ENCODE results near the gene KIFC3. TPM values are rescaled to one million over a fixed set of nuclear protein-coding genes. Genes with fewer than 3 reads are reported as not detected.

KIFC3 gene
- total RNA-seq, 1 donor from 2014 or later: 96.9 TPM

DNA sequence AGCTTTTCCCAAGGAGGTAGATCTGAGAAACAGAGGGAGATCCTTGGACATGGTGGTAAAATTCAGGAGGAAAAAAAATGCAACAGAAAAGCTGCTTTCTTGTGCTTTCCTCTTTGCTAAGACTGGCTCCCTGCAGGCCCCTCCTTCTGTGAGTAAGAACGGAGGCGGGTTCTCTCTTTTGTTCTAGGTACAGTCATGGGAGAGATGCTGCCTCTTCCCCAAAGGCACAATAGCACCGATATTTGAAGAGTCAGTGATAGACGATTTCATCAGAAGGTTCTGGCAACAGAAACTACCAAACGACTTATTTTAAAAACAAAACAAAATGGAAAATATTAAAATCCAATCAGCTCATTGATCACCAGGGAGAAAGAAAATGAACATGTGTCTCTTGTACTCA is 32.6 kb upstream of the KIFC3 start:
- Mint-ChIP-seq H3K36me3 (ENCODE audit: low read depth, unreplicated experiment) (no peaks in the 10 kb centered on the region), H3K4me1 (ENCODE audit: low read depth, unreplicated experiment) (peaks cover 20% of the 10 kb centered on the region), H3K27ac (ENCODE audit: unreplicated experiment) (peak overlapping the region; percentile 30), H3K27me3 (ENCODE audit: low read depth, unreplicated experiment) (no peaks in the 10 kb centered on the region), H3K9me3 (ENCODE audit: unreplicated experiment) (no peaks in the 10 kb centered on the region), H3K4me3 (ENCODE audit: unreplicated experiment) (no peak overlapping the region)
- peak overlapping the region; percentile 37 for H3K9ac ChIP-seq (ENCODE audit: low read length)
- no peaks in the 10 kb centered on the region for H3K27me3 ChIP-seq (ENCODE audit: insufficient read depth, low read length)
- DNase-seq (ENCODE audit: low read depth) (peak; percentile 49), FAIRE-seq (no peak)
- peak overlapping the region; percentile 57 for H3K4me2 ChIP-seq (ENCODE audit: low read length)
- TF ChIP-seq, protein P1, sequence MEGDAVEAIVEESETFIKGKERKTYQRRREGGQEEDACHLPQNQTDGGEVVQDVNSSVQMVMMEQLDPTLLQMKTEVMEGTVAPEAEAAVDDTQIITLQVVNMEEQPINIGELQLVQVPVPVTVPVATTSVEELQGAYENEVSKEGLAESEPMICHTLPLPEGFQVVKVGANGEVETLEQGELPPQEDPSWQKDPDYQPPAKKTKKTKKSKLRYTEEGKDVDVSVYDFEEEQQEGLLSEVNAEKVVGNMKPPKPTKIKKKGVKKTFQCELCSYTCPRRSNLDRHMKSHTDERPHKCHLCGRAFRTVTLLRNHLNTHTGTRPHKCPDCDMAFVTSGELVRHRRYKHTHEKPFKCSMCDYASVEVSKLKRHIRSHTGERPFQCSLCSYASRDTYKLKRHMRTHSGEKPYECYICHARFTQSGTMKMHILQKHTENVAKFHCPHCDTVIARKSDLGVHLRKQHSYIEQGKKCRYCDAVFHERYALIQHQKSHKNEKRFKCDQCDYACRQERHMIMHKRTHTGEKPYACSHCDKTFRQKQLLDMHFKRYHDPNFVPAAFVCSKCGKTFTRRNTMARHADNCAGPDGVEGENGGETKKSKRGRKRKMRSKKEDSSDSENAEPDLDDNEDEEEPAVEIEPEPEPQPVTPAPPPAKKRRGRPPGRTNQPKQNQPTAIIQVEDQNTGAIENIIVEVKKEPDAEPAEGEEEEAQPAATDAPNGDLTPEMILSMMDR (IDR thresholded peaks at IDR 0.05; ENCODE audit: insufficient read depth, low read depth, low read length): no peak
- TF ChIP-seq EZH2 (IDR thresholded peaks at IDR 0.05; ENCODE audit: insufficient read depth, low read length): no peak
- no peaks in the 10 kb centered on the region for H3K79me2 ChIP-seq (ENCODE audit: insufficient read depth, low read length)
- peaks cover 16% of the 10 kb centered on the region for H3K4me1 ChIP-seq (ENCODE audit: insufficient read depth, low read length)
- no peak overlapping the region for H2AFZ ChIP-seq (ENCODE audit: low read depth, low read length)
- no peaks in the 10 kb centered on the region for H3K36me3 ChIP-seq (ENCODE audit: insufficient read depth, low read length)
- no peaks in the 10 kb centered on the region for H3K9me3 ChIP-seq (ENCODE audit: insufficient read depth, low read depth, low read length)
- H3K4me3 ChIP-seq (ENCODE audit: insufficient read depth, low read depth, low read length): no peak overlapping the region
- H3K27ac ChIP-seq (ENCODE audit: low read depth, low read length): peak overlapping the region; percentile 67
- H4K20me1 ChIP-seq (ENCODE audit: insufficient read depth, low read length): no peaks in the 10 kb centered on the region

GRCh38 chr16:57830890-57831484 is 28.7 kb upstream of the KIFC3 start:
- H3K79me2 ChIP-seq (ENCODE audit: insufficient read depth, low read length): no peaks in the 10 kb centered on the region
- no peak overlapping the region for H3K9ac ChIP-seq (ENCODE audit: low read length)
- no peak overlapping the region for H3K4me2 ChIP-seq (ENCODE audit: low read length)
- no peak overlapping the region for H3K4me3 Mint-ChIP-seq (ENCODE audit: unreplicated experiment)
- no peaks in the 10 kb centered on the region for H3K9me3 Mint-ChIP-seq (ENCODE audit: unreplicated experiment)
- no peak overlapping the region for H3K27ac ChIP-seq (ENCODE audit: low read depth, low read length)
- peaks cover 7% of the 10 kb centered on the region for H3K27me3 ChIP-seq (ENCODE audit: insufficient read depth, low read length)
- H3K4me1 ChIP-seq (ENCODE audit: insufficient read depth, low read length): peaks cover 6% of the 10 kb centered on the region
- no peak overlapping the region for H2AFZ ChIP-seq (ENCODE audit: low read depth, low read length)
- DNase-seq (ENCODE audit: low read depth) (no peak), FAIRE-seq (no peak)
- H3K36me3 Mint-ChIP-seq (ENCODE audit: low read depth, unreplicated experiment): no peaks in the 10 kb centered on the region
- H3K27ac Mint-ChIP-seq (ENCODE audit: unreplicated experiment): no peak overlapping the region
- peaks cover 12% of the 10 kb centered on the region for H3K4me1 Mint-ChIP-seq (ENCODE audit: low read depth, unreplicated experiment)
- TF ChIP-seq, protein P1 (IDR thresholded peaks at IDR 0.05; ENCODE audit: insufficient read depth, low read depth, low read length): no peak
- TF ChIP-seq EZH2 (IDR thresholded peaks at IDR 0.05; ENCODE audit: insufficient read depth, low read length): no peak
- H3K36me3 ChIP-seq (ENCODE audit: insufficient read depth, low read length): no peaks in the 10 kb centered on the region
- no peaks in the 10 kb centered on the region for H4K20me1 ChIP-seq (ENCODE audit: insufficient read depth, low read length)
- H3K4me3 ChIP-seq (ENCODE audit: insufficient read depth, low read depth, low read length): no peak overlapping the region
- H3K27me3 Mint-ChIP-seq (ENCODE audit: low read depth, unreplicated experiment): no peaks in the 10 kb centered on the region
- no peaks in the 10 kb centered on the region for H3K9me3 ChIP-seq (ENCODE audit: insufficient read depth, low read depth, low read length)

DNA sequence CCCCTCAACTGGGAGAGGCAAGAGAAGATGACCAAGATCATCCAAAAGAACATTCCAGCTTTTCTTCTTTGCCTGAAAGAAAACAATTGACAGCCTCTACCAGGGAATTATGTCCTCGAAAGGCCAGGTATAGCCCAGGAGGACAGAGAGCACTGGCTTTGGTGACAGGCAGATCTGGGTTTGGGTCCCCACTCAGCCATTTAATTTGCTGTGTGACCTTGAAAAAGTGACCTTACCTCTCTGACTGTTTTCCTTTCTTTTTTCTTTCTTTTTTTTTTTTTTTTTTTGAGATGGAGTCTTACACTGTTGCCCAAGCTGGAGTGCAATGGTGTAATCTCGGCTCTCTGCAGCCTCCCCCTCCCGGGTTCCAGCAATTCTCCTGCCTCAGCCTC is 27.7 kb upstream of the KIFC3 start:
- no peaks in the 10 kb centered on the region for H4K20me1 ChIP-seq (ENCODE audit: insufficient read depth, low read length)
- Mint-ChIP-seq H3K27ac (ENCODE audit: unreplicated experiment) (peak overlapping the region; percentile 88), H3K9me3 (ENCODE audit: unreplicated experiment) (no peaks in the 10 kb centered on the region), H3K36me3 (ENCODE audit: low read depth, unreplicated experiment) (no peaks in the 10 kb centered on the region), H3K4me3 (ENCODE audit: unreplicated experiment) (no peak overlapping the region), H3K27me3 (ENCODE audit: low read depth, unreplicated experiment) (no peaks in the 10 kb centered on the region), H3K4me1 (ENCODE audit: low read depth, unreplicated experiment) (peaks cover 11% of the 10 kb centered on the region)
- H3K27me3 ChIP-seq (ENCODE audit: insufficient read depth, low read length): peaks cover 11% of the 10 kb centered on the region
- peaks cover 4% of the 10 kb centered on the region for H3K4me1 ChIP-seq (ENCODE audit: insufficient read depth, low read length)
- no peaks in the 10 kb centered on the region for H3K79me2 ChIP-seq (ENCODE audit: insufficient read depth, low read length)
- H3K36me3 ChIP-seq (ENCODE audit: insufficient read depth, low read length): no peaks in the 10 kb centered on the region
- TF ChIP-seq, protein P1 (IDR thresholded peaks at IDR 0.05; ENCODE audit: insufficient read depth, low read depth, low read length): no peak
- TF ChIP-seq EZH2 (IDR thresholded peaks at IDR 0.05; ENCODE audit: insufficient read depth, low read length): no peak
- no peak overlapping the region for H3K4me3 ChIP-seq (ENCODE audit: insufficient read depth, low read depth, low read length)
- H3K4me2 ChIP-seq (ENCODE audit: low read length): no peak overlapping the region
- DNase-seq (ENCODE audit: low read depth) (no peak), FAIRE-seq (no peak)
- H3K9me3 ChIP-seq (ENCODE audit: insufficient read depth, low read depth, low read length): no peaks in the 10 kb centered on the region
- H3K27ac ChIP-seq (ENCODE audit: low read depth, low read length): no peak overlapping the region
- H3K9ac ChIP-seq (ENCODE audit: low read length): no peak overlapping the region
- no peak overlapping the region for H2AFZ ChIP-seq (ENCODE audit: low read depth, low read length)
